GM21723 (cell line): ENCODE results near the gene GLO1.
A peak's percentile ranks its signal among the peaks of the same experiment; 100 is the strongest.
"Not testable (repeated sequence)": the region's sequence is repeated elsewhere in the genome, so short reads cannot be mapped to it uniquely, and the experiment has no call there.

Source experiments
- ATAC-seq: cut with Tn5 transposase; IDR thresholded peaks from one replicate; pipeline ENCODE4 v1.9.1; 2021; ENCODE audit warnings: mild to moderate bottlenecking, moderate library complexity; ENCODE audit not compliant: unreplicated experiment

Gene GLO1

GRCh38 chr6:38708496-38708895 lies 5.6 kb upstream of the GLO1 start:
- ATAC-seq = no peak

- ATAC-seq = no peak
Observed at GRCh38 chr6:38705924-38706323, 3.0 kb upstream of the GLO1 start.

GRCh38 chr6:38703949-38704590 lies 1.1 kb upstream of the GLO1 start:
- no peak for ATAC-seq

DNA sequence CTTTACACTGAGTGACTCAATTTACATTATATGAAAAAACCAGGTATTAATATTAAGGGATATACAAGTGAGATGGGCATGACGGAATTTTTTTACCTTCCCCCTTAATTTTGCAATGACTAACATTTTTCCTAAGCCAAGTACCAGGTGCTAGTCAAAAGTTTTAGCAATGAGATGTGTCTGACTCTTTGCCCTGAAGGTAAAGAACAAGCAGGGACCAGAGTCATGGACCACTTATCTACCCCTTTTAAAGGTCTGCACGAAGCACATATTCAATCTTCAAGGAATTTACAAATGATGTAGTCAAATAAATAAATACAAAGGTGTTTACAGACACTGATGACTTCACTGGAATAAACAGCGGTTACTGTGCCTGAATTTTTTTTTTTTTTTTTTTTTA lies 1.4 kb downstream of the GLO1 start:
- no peak for ATAC-seq

GRCh38 chr6:38699702-38700101 lies 3.2 kb downstream of the GLO1 start:
- not testable (repeated sequence) for ATAC-seq

DNA sequence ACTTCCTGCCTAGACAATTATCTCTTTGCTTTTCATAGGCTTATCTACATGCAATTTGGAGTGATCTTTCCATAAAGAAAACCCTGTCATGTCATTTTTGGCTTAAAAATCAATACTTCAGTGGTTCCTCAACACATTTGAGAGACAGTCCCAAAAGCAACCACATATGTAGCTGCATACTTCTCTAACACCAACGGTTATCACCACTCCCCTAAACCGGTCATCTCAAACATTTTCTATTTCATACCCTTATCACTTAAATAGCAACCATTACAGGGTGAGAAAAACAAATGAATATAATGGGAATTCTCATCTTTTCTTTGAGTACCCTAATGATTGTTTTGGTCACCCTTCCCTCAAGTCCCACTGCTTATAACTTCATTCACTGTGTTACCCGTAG lies 5.1 kb downstream of the GLO1 start:
- no peak for ATAC-seq

GRCh38 chr6:38696345-38696744 lies 6.6 kb downstream of the GLO1 start:
- no peak for ATAC-seq

DNA sequence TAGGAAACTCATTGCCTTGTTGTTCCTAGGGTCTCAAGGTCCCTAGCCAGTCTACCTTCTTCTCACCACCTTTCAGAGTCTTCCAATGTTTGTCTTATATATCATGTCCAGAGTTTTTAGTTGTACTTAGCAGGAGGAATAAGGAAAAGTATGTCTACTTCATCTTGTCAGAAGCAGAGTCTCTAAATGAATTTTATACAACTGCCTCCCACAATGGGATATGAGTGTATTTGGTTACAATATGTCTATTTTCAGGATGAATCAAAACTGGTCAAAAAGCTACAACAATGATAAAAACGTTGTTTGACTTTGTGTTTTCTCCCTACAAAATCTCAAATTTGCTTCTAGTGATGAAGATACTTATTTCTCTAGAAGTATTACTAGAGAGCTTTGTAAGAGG lies 7.0 kb downstream of the GLO1 start:
- ATAC-seq = no peak

- ATAC-seq = no peak
Observed at GRCh38 chr6:38695227-38695900, 7.6 kb downstream of the GLO1 start.

DNA sequence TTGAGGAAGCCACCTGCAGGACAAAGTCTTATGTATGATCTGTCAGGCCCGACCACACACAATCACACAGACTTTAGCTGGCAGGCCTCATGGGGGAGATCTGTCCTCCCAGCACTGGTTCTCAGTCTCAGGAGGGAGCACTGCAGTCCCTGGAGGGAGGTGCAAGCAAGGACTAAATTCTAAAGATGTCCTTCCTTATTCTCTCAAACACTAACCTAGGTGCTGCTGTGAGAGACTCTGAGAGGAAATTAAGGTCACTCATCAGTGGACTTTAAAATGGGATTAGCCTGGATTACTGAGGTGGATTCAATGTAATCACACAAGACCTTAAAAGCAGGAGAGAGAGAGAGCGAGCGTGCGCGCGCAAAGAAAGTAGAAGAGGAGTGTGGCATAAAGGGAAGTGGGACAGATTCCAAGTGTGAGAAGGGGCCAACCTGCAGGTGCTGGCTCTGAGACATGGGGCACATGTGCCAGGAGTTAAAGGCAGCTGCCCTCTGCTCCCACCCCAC lies 14.3 kb downstream of the GLO1 start:
- peak; percentile 63 for ATAC-seq

GRCh38 chr6:38687549-38687948 lies 15.4 kb downstream of the GLO1 start:
- ATAC-seq = no peak

DNA sequence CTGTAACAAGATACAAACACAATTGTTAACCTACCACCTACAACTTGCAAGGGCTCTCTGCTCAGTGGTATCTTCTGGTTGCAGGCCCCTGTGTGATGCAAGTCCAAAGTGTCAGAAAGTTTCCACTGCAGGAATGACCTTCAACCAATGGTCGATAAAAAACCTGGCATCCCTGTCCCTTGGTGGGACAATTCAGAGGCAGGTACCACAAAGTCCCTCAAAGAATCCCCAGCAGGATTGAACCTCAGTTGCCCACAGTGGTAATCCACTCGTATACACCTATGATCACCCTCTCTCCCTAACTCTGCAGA lies 15.9 kb downstream of the GLO1 start:
- no peak for ATAC-seq

GRCh38 chr6:38686270-38687042 lies 16.5 kb downstream of the GLO1 start:
- no peak for ATAC-seq

- no peak for ATAC-seq
Observed at GRCh38 chr6:38684904-38685303, 18.0 kb downstream of the GLO1 start.

- ATAC-seq = no peak
Observed at GRCh38 chr6:38684237-38684636, 18.7 kb downstream of the GLO1 start.

DNA sequence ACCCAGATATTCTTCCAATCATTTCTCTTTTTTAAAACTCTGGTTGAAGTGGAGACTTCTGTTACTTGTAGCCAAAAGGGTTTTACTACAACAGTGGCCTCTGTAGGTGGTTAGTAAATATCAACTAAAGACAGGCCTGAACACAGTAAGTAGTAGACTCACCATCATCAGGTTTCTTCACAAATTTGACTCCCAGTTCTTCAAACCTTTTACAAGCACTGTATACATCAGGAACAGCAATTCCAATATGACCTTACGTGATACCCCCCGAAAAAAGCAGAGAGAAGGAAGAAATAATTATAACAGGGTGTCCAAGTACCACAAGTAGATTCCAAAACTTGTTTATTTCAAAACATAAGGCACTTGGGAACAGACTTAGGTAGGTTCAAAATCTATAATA lies 21.1 kb downstream of the GLO1 start:
- ATAC-seq = no peak

DNA sequence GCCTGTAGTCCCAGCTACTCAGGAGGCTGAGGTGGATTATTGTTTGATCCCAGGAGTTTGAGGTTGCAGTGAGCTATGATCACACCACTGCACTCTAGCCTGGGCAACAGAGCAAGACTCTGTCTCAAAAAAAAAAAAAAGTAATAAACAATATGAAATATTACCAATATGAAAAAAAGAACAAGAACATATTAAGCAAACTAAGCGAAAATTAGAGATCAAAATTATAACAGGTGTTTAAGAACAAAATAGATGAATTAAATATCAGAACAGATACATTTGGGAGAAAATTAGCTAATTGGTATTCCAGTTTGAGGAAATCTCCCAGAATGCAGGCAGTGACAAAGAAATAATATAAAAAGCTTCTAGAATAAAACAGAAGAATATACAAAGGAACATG lies 23.3 kb downstream of the GLO1 start:
- no peak for ATAC-seq

GRCh38 chr6:38678178-38678760 lies 24.7 kb downstream of the GLO1 start:
- ATAC-seq = no peak

DNA sequence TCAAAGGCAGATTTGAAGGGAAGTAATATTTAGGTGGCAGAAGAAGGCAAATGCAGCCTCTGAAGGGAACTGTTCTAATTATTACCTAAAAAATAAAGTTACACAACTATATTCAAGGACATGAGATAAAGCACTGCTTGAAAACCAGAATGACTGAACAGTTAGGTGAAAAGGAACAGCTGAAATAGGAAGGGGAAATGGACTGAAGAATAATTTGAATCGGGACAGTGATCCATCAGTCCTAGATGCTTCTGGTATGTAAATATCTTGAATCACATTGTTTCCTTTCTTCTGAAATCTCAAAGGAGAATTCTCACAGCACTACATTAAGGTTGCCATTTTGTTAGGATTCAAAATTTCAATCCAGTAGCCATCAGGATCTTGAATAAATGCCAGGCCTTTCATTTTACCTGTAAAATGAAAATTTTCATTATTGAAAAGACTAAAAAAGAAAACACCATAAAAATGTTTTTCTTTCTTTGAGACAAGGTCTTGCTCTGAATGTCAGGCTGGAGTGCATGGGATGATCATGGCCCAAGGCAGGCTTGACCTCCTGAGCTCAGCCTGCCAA lies 25.9 kb downstream of the GLO1 start:
- ATAC-seq = no peak

DNA sequence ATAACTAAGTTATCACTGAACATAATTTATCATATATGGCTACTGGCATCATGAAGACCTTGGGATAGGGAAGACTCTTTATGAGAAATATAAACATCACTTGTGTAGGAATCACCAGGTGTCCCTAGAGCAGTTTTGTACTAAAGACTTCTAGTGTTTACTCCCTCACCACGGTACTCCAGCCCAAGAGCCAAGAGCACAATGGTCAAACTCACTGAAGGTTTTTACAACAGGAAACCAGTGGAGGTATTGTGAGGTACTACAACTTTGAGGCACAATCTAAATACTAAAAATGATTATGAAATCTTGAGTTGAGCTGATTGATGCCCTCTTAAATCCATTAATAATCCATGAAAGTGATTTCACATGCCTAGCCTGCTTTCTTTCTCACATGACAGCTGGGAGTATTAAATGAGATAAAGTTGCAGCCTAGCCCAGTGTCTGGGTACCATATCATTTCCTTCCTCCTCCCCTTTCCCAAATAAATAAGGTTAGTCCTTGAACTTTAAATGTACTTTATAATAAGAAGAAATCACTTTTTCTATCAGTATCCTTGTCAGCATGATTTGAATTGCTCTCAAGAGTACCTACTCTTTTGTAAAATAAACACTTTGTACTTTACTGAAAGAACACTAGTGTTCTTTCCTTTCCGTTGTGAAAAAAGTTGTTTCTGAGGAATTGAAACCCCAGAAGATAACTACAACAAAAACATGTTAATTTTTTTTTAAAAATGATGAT lies 26.5 kb downstream of the GLO1 start:
- ATAC-seq = peak; percentile 60
